ENCODE data around the gene MAP3K12. TPM values are rescaled to one million over a fixed set of nuclear protein-coding genes. Genes with fewer than 3 reads are reported as not detected.
A peak's percentile ranks its signal among the peaks of the same experiment; 100 is the strongest.

Gene MAP3K12
- total and polyA plus RNA-seq, 5 donors: 7.7 to 9.6 (median 9.2) TPM

- DNase-seq (no peak), ATAC-seq (no peak)
- WGBS: 93% methylated on average over 2 of the region's 2 CpGs
- Histone ChIP-seq H3K27me3 (ENCODE audit: control insufficient read depth, insufficient read depth) (no peaks in the 10 kb centered on the region), H3K27ac (ENCODE audit: low read length) (no peak overlapping the region), H3K4me3 (ENCODE audit: low read length) (no peak overlapping the region), H3K9me3 (ENCODE audit: control insufficient read depth, low read length) (no peaks in the 10 kb centered on the region), H3K4me1 (ENCODE audit: control insufficient read depth, insufficient read depth, low read length) (peaks cover 3% of the 10 kb centered on the region)
- intact Hi-C loops (cut with DNase I): no loop called here
Measured at GRCh38 chr12:53530061-53530460, 30.8 kb upstream of the MAP3K12 start.

- H3K27ac ChIP-seq (ENCODE audit: low read length): no peak overlapping the region
- WGBS: 96% methylated on average over 13 of the region's 13 CpGs
- intact Hi-C loops (cut with DNase I): no loop called here
- H3K4me3 ChIP-seq (ENCODE audit: low read length): no peak overlapping the region
- ATAC-seq (no peak), DNase-seq (peak in 1 of 3 donors; percentile 39)
- H3K27me3 ChIP-seq (ENCODE audit: control insufficient read depth, insufficient read depth): no peaks in the 10 kb centered on the region
- no peaks in the 10 kb centered on the region for H3K4me1 ChIP-seq (ENCODE audit: control insufficient read depth, insufficient read depth, low read length)
- H3K9me3 ChIP-seq (ENCODE audit: control insufficient read depth, low read length): no peaks in the 10 kb centered on the region
Measured at GRCh38 chr12:53524476-53524875, 25.2 kb upstream of the MAP3K12 start.

GRCh38 chr12:53523131-53523530 is 23.9 kb upstream of the MAP3K12 start:
- 98% methylated on average over 3 of the region's 3 CpGs for WGBS
- H3K27me3 ChIP-seq (ENCODE audit: control insufficient read depth, insufficient read depth): no peaks in the 10 kb centered on the region
- H3K4me1 ChIP-seq (ENCODE audit: control insufficient read depth, insufficient read depth, low read length): no peaks in the 10 kb centered on the region
- ATAC-seq (no peak), DNase-seq (no peak)
- H3K4me3 ChIP-seq (ENCODE audit: low read length): no peak overlapping the region
- intact Hi-C loops (cut with DNase I): no loop called here
- no peak overlapping the region for H3K27ac ChIP-seq (ENCODE audit: low read length)
- no peaks in the 10 kb centered on the region for H3K9me3 ChIP-seq (ENCODE audit: control insufficient read depth, low read length)

GRCh38 chr12:53518381-53518780 is 19.1 kb upstream of the MAP3K12 start:
- intact Hi-C loops (cut with DNase I): no loop called here
- Histone ChIP-seq H3K4me1 (ENCODE audit: control insufficient read depth, insufficient read depth, low read length) (no peaks in the 10 kb centered on the region), H3K4me3 (ENCODE audit: low read length) (no peak overlapping the region), H3K27me3 (ENCODE audit: control insufficient read depth, insufficient read depth) (no peaks in the 10 kb centered on the region), H3K9me3 (ENCODE audit: control insufficient read depth, low read length) (no peaks in the 10 kb centered on the region), H3K27ac (ENCODE audit: low read length) (no peak overlapping the region)
- 85% methylated on average over 5 of the region's 5 CpGs for WGBS
- no peak for DNase-seq
- ATAC-seq: no peak

- intact Hi-C loops (cut with DNase I): no loop called here
- ATAC-seq: no peak
- no peak for DNase-seq
- no peaks in the 10 kb centered on the region for H3K27me3 ChIP-seq (ENCODE audit: control insufficient read depth, insufficient read depth)
- no peaks in the 10 kb centered on the region for H3K4me1 ChIP-seq (ENCODE audit: control insufficient read depth, insufficient read depth, low read length)
- no peak overlapping the region for H3K4me3 ChIP-seq (ENCODE audit: low read length)
- H3K27ac ChIP-seq (ENCODE audit: low read length): no peak overlapping the region
- 85% methylated on average over 13 of the region's 13 CpGs for WGBS
- no peaks in the 10 kb centered on the region for H3K9me3 ChIP-seq (ENCODE audit: control insufficient read depth, low read length)
Measured at GRCh38 chr12:53516758-53517455, 17.6 kb upstream of the MAP3K12 start.

GRCh38 chr12:53515291-53515680 is 16.0 kb upstream of the MAP3K12 start:
- no peak overlapping the region for H3K4me3 ChIP-seq (ENCODE audit: low read length)
- no peaks in the 10 kb centered on the region for H3K4me1 ChIP-seq (ENCODE audit: control insufficient read depth, insufficient read depth, low read length)
- H3K27ac ChIP-seq (ENCODE audit: low read length): no peak overlapping the region
- H3K27me3 ChIP-seq (ENCODE audit: control insufficient read depth, insufficient read depth): no peaks in the 10 kb centered on the region
- 73% methylated on average over 2 of the region's 2 CpGs for WGBS
- no peaks in the 10 kb centered on the region for H3K9me3 ChIP-seq (ENCODE audit: control insufficient read depth, low read length)
- DNase-seq (no peak), ATAC-seq (no peak)
- intact Hi-C loops (cut with DNase I): no loop called here

- Histone ChIP-seq H3K4me1 (ENCODE audit: control insufficient read depth, insufficient read depth, low read length) (no peaks in the 10 kb centered on the region), H3K27me3 (ENCODE audit: control insufficient read depth, insufficient read depth) (no peaks in the 10 kb centered on the region), H3K27ac (ENCODE audit: low read length) (no peak overlapping the region), H3K4me3 (ENCODE audit: low read length) (no peak overlapping the region), H3K9me3 (ENCODE audit: control insufficient read depth, low read length) (no peaks in the 10 kb centered on the region)
- intact Hi-C loops (cut with DNase I): loop anchor here in 2 of 4 donors (5.0 kb wide), 2 partner anchors 162 to 167 kb away; no protein-coding TSS in a partner anchor
- ATAC-seq (no peak), DNase-seq (no peak)
- 77% methylated on average over 6 of the region's 6 CpGs for WGBS
Measured at GRCh38 chr12:53514628-53515290, 15.5 kb upstream of the MAP3K12 start.

GRCh38 chr12:53513712-53514410 is 14.6 kb upstream of the MAP3K12 start:
- peak; percentile 26 to 63 for ATAC-seq
- Histone ChIP-seq H3K27ac (ENCODE audit: low read length) (no peak overlapping the region), H3K9me3 (ENCODE audit: control insufficient read depth, low read length) (no peaks in the 10 kb centered on the region), H3K27me3 (ENCODE audit: control insufficient read depth, insufficient read depth) (no peaks in the 10 kb centered on the region), H3K4me1 (ENCODE audit: control insufficient read depth, insufficient read depth, low read length) (no peaks in the 10 kb centered on the region), H3K4me3 (ENCODE audit: low read length) (no peak overlapping the region)
- intact Hi-C loops (cut with DNase I): loop anchor here in 2 of 4 donors (5.0 kb wide), 2 partner anchors 162 to 167 kb away; no protein-coding TSS in a partner anchor
- 74% methylated on average over 6 of the region's 6 CpGs for WGBS
- DNase-seq: no peak

- Histone ChIP-seq H3K9me3 (ENCODE audit: control insufficient read depth, low read length) (no peaks in the 10 kb centered on the region), H3K27ac (ENCODE audit: low read length) (no peak overlapping the region), H3K4me3 (ENCODE audit: low read length) (no peak overlapping the region), H3K4me1 (ENCODE audit: control insufficient read depth, insufficient read depth, low read length) (no peaks in the 10 kb centered on the region), H3K27me3 (ENCODE audit: control insufficient read depth, insufficient read depth) (no peaks in the 10 kb centered on the region)
- WGBS: 90% methylated on average over 9 of the region's 9 CpGs
- DNase-seq: no peak
- no peak for ATAC-seq
- intact Hi-C loops (cut with DNase I): loop anchor here in 2 of 4 donors (5.0 kb wide), 2 partner anchors 158 to 163 kb away; no protein-coding TSS in a partner anchor
Measured at GRCh38 chr12:53510181-53510812, 11.0 kb upstream of the MAP3K12 start.

GRCh38 chr12:53508534-53509170 is 9.4 kb upstream of the MAP3K12 start:
- Histone ChIP-seq H3K9me3 (ENCODE audit: control insufficient read depth, low read length) (no peaks in the 10 kb centered on the region), H3K4me3 (ENCODE audit: low read length) (no peak overlapping the region), H3K27ac (ENCODE audit: low read length) (no peak overlapping the region), H3K27me3 (ENCODE audit: control insufficient read depth, insufficient read depth) (no peaks in the 10 kb centered on the region), H3K4me1 (ENCODE audit: control insufficient read depth, insufficient read depth, low read length) (no peaks in the 10 kb centered on the region)
- ATAC-seq (peak; percentile 78 to 84), DNase-seq (peak; percentile 76 to 93 (median 92))
- intact Hi-C loops (cut with DNase I): loop anchor here (5.0 to 10.0 kb wide), 3 partner anchors 54 to 184 kb away; partner anchors contain the start of genes AAAS (in 3 of the 4) and PCBP2 (in 1 of the 4)
- WGBS: 26% methylated on average over 7 of the region's 7 CpGs

Measured in right cardiac atrium (tissue), 5 donors.